IPS-18c (cell line): ENCODE results near the gene DPP6.

Experiments used
- H3K4me3 ChIP-seq: 2 replicates; pipeline ENCODE4 v1.7.0; 2013; ENCODE audit warnings: low read depth, mild to moderate bottlenecking, low read length, moderate library complexity; ENCODE audit not compliant: insufficient read depth
- H3K9me3 ChIP-seq: one replicate; pipeline ENCODE4 v1.6.1; 2013; ENCODE audit warnings: mild to moderate bottlenecking, low read length, moderate library complexity; ENCODE audit not compliant: control insufficient read depth, insufficient read depth

DPP6 gene

DNA sequence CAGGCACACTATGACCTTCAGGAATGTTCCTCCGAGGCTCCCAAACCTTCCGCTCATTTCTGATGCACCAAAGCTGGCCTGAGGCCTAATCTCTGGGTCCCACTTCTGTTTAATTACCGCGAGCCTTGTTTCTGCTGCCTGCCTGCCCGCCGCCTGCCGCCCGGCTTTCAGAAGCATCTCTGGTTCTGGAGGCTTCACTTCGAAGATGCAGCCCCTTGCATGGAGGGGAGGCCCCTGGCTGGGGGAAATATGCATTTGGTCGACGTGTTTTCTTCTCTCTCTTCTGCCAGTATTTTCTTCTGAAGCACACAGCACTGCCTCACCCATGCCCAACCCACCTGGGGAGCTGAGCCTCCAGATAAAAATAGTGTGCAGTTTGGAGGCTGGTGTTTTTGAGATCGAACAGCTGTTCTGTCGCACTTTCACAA lies 783.8 kb downstream of the DPP6 start:
- H3K9me3 ChIP-seq, result no peaks in the 10 kb centered on the region
- H3K4me3 ChIP-seq, result no peak overlapping the region

DNA sequence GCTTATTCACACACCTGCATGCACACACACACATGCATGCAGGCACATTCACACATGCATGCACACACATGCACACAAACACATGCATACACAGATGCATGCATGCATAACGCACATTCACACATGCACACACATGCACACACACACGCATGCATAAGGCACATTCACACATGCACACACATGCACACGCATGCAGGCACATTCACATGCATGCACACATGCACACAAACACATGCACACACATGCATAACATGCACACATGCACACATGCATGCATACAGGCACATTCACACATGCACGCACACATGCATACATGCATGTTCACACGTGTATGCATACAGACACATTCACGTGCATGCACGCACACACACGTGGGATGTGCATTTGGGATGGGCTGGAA lies 784.9 kb downstream of the DPP6 start:
- H3K9me3 ChIP-seq, result no peaks in the 10 kb centered on the region
- H3K4me3 ChIP-seq, result no peak overlapping the region

DNA sequence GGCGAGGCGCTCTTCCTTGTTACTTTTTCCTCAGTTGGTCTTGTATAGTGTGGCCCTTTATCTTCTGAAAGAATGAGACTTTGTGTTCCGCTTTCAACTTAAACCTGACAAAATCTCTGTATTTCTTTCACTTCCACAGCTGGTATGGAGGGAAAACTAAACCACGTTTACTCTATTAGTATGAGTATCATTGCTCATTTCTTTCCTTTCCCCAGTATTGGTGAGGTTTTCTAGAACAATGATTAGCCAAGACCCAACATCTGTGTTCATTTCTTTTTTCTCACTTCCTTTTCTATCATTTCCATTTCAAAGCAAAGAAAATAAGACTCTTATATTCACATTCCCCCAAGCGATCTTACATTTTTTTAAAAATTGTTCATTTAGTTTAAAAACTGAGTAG lies 785.4 kb downstream of the DPP6 start:
- no peak overlapping the region for H3K4me3 ChIP-seq
- H3K9me3 ChIP-seq, result no peaks in the 10 kb centered on the region

DNA sequence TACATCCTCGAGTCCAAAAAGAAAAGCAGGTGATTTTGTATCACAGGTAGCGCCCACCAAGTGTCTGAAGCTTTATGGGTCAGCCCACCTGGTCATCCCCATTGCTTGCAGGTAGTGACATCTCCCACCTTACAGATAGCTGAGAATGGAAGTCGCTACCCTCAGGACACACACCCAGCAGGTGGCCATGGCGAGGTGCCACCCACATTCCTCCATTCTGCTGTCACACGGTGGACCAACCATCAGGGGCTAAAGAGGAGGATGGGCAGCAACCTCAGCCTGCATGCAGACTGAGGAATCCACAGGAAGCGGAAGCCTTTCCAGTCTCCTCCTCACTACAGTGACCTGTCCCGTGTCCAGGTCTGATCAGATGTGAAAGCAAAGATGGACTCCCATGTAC lies 787.9 kb downstream of the DPP6 start:
- H3K4me3 ChIP-seq, result no peak overlapping the region
- no peaks in the 10 kb centered on the region for H3K9me3 ChIP-seq

GRCh38 chr7:154841731-154842331 lies 789.6 kb downstream of the DPP6 start:
- Histone ChIP-seq H3K4me3 (no peak overlapping the region), H3K9me3 (no peaks in the 10 kb centered on the region)

DNA sequence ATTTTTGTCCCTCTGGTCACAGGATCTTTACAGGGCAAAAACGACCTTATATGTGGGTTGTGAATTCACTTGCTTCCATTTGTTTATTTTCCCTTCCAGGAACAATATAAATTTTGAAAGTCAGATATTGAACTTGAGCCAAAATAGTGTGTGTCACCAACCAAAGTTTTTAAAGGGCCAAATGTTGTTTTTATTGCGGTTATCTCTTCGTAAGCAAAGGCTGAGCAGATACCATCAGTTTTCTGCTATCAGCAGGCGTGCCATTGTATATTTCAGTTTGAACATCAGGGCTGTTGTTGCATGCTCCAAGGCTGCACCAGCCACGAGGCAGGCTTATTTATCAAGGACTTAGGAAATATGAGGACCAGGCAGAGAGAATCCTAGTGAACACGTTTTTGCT lies 790.4 kb downstream of the DPP6 start:
- Histone ChIP-seq H3K9me3 (no peaks in the 10 kb centered on the region), H3K4me3 (no peak overlapping the region)

GRCh38 chr7:154843670-154844237 lies 791.6 kb downstream of the DPP6 start:
- Histone ChIP-seq H3K4me3 (no peak overlapping the region), H3K9me3 (no peaks in the 10 kb centered on the region)

DNA sequence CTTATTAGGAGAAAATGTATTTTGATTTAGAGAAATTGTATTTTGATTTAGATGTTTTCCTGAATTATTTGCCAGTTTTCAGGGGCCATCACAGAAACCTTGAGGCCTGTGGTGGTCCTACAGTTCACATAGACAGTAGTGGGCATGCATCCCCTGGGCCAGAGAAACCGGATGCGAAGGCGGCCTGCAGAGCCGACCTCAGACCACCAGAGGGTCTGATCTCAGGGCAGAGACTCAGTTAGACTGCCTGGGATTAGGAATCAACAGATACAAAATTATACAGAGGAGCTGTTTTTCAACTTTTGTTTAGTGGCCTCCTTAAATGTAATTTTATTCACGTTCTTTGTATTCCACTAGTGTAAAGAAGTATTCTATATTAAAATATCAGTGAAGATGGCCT lies 792.3 kb downstream of the DPP6 start:
- Histone ChIP-seq H3K9me3 (no peaks in the 10 kb centered on the region), H3K4me3 (no peak overlapping the region)

DNA sequence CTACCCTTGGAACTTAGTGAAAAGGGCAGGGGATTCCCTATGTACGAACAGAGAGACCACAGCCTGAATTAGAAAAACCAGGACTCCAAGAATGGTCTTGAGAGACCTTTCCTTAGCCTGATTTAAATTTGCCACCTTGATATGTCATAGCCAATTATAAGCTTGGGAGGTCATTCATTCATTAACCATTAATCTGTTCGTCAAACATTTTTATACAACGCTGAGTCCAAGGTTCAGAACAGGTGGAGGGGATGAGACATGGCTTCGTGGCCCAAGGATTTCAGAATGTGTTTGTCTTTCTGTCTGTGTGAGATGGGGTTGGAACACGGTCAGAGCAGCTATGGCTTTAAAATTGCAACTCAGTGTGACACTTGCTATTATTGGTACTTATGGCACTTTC lies 792.8 kb downstream of the DPP6 start:
- H3K4me3 ChIP-seq, result no peak overlapping the region
- no peaks in the 10 kb centered on the region for H3K9me3 ChIP-seq

DNA sequence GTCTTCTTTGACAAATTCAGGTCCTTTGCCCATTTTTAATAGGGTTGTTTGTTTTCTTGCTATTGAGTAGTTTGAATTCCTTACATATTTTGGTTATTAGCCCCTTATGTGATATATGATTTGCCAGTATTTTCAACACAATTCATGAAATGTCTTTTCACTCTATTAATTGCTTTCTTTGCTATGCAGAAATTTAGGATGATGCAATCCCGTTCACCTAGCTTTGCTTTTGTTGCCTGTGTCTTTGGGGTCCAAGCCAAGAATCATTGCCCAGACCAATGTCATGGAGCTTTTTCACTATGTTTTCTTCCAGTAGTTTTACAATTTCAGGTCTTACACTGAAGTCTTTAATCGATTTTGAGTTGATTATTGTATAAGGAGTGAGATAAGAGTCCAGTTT lies 796.3 kb downstream of the DPP6 start:
- H3K4me3 ChIP-seq, result no peak overlapping the region
- peaks cover 2% of the 10 kb centered on the region for H3K9me3 ChIP-seq

DNA sequence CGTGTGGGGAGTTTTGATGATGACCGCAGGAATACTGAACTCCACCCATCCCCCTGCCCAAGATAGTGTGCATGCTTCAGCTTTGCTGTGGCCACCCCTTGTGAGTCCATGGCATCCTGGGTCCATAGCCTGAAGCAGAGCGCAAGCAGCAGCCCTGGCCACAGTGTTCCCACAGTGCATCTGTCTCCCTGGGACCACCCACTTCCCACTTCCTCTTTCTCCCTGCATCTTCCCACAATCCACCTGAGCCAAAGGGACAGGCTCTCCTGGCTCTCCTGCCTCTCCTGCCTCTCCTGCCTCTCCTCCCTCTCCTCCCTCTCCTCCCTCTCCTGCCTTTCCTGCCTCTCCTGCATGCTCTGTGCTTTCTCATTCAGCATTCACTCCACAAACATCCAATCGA lies 800.0 kb downstream of the DPP6 start:
- H3K4me3 ChIP-seq, result no peak overlapping the region
- H3K9me3 ChIP-seq, result peaks cover 3% of the 10 kb centered on the region

DNA sequence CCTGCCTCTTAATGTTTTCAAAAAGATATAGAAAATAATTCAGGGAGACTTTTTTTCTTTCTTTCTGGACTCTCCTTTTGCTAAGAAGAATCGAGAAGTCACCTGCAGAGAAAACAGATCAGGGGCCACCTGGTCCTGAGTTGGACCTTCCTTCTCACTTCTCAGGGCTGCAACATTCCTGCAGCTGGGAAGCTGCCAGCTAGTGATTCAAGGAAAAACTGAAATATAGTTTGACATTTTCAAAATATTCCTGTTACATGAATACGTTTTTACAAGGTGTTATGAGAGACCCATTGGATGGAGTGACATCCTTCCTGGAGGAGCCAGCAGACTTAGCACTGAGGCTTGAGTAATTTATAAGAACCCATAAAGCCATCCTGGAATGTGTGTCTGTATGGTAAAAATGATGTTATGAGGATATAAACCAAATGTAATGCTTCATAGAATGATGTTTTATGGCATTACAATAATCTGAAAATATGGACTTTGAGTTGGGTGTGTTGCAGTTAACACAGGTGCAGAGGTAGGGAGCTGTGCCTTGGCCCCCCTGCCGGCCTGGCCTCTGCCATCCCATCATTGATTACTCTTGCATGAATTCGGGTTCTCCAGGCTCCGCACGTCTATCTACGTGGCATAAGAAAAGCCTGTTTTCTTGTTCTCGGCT lies 801.0 kb downstream of the DPP6 start:
- peaks cover 3% of the 10 kb centered on the region for H3K9me3 ChIP-seq

GRCh38 chr7:154853727-154854095 lies 801.5 kb downstream of the DPP6 start:
- Histone ChIP-seq H3K9me3 (peaks cover 5% of the 10 kb centered on the region), H3K4me3 (no peak overlapping the region)

More for the DNA sequence above, 801.0 kb downstream of the DPP6 start:
- no peak overlapping the region for H3K4me3 ChIP-seq

DNA sequence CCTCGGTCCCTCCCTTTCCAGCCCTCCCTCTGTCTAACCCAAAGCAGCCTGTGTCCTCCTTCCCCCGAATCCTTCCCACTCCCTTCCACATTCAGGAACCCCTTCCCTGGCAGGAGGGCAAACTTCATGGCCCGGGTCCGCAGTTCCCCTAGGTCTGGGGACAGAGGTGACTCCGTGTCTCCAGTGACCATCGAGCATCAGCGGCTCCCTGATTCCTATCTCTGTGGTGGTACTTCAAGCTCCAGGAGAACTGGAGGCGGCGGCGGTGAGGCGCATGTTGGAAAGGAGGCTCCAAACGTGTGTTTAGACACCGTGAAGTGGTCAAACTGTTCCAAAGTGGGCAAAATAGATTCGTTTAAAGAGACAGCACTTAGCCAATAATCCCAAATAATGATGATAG lies 802.6 kb downstream of the DPP6 start:
- H3K9me3 ChIP-seq, result peaks cover 5% of the 10 kb centered on the region

GRCh38 chr7:154855366-154855765 lies 803.2 kb downstream of the DPP6 start:
- H3K9me3 ChIP-seq, result peaks cover 5% of the 10 kb centered on the region
- H3K4me3 ChIP-seq, result no peak overlapping the region

More for the DNA sequence above, 802.6 kb downstream of the DPP6 start:
- H3K4me3 ChIP-seq, result no peak overlapping the region

DNA sequence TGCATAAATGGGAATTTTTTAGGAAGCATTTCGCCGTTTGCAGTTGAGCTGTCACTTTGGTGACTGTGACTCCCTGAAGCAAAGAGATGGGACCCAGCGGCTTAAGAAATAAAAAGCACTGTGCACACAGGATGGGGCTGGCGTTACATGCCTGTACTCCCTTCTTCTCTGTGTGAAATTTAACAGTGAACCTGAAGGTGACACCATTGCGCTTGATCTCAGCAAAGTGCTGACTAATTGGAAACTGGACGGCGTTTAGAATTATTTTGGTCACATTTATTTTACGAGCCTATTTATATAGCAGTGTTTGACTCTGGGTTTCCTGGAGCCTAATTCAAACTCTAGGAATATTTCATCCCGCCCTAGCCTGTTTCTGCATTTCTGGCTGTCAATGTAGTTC lies 804.5 kb downstream of the DPP6 start:
- no peak overlapping the region for H3K4me3 ChIP-seq
- H3K9me3 ChIP-seq, result peaks cover 5% of the 10 kb centered on the region

- Histone ChIP-seq H3K9me3 (peaks cover 5% of the 10 kb centered on the region), H3K4me3 (no peak overlapping the region)
Measured at GRCh38 chr7:154857240-154857639, 805.0 kb downstream of the DPP6 start.

GRCh38 chr7:154857728-154858681 lies 805.8 kb downstream of the DPP6 start:
- Histone ChIP-seq H3K4me3 (no peak overlapping the region), H3K9me3 (peaks cover 5% of the 10 kb centered on the region)
